Activated T-cell treated with anti-CD3 and anti-CD28 coated beads for 1 hour (primary cell): ENCODE measurements around the gene ZNF532.
"Not testable (repeated sequence)": the region's sequence is repeated elsewhere in the genome, so short reads cannot be mapped to it uniquely, and the experiment has no call there.

Experiments used
- DNase-seq: peaks from one replicate; pipeline ENCODE4 v3.0.0-alpha.2; 2020; ENCODE audit warnings: low read depth

ZNF532 gene, protein sequence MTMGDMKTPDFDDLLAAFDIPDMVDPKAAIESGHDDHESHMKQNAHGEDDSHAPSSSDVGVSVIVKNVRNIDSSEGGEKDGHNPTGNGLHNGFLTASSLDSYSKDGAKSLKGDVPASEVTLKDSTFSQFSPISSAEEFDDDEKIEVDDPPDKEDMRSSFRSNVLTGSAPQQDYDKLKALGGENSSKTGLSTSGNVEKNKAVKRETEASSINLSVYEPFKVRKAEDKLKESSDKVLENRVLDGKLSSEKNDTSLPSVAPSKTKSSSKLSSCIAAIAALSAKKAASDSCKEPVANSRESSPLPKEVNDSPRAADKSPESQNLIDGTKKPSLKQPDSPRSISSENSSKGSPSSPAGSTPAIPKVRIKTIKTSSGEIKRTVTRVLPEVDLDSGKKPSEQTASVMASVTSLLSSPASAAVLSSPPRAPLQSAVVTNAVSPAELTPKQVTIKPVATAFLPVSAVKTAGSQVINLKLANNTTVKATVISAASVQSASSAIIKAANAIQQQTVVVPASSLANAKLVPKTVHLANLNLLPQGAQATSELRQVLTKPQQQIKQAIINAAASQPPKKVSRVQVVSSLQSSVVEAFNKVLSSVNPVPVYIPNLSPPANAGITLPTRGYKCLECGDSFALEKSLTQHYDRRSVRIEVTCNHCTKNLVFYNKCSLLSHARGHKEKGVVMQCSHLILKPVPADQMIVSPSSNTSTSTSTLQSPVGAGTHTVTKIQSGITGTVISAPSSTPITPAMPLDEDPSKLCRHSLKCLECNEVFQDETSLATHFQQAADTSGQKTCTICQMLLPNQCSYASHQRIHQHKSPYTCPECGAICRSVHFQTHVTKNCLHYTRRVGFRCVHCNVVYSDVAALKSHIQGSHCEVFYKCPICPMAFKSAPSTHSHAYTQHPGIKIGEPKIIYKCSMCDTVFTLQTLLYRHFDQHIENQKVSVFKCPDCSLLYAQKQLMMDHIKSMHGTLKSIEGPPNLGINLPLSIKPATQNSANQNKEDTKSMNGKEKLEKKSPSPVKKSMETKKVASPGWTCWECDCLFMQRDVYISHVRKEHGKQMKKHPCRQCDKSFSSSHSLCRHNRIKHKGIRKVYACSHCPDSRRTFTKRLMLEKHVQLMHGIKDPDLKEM (N-terminal part only)

DNA sequence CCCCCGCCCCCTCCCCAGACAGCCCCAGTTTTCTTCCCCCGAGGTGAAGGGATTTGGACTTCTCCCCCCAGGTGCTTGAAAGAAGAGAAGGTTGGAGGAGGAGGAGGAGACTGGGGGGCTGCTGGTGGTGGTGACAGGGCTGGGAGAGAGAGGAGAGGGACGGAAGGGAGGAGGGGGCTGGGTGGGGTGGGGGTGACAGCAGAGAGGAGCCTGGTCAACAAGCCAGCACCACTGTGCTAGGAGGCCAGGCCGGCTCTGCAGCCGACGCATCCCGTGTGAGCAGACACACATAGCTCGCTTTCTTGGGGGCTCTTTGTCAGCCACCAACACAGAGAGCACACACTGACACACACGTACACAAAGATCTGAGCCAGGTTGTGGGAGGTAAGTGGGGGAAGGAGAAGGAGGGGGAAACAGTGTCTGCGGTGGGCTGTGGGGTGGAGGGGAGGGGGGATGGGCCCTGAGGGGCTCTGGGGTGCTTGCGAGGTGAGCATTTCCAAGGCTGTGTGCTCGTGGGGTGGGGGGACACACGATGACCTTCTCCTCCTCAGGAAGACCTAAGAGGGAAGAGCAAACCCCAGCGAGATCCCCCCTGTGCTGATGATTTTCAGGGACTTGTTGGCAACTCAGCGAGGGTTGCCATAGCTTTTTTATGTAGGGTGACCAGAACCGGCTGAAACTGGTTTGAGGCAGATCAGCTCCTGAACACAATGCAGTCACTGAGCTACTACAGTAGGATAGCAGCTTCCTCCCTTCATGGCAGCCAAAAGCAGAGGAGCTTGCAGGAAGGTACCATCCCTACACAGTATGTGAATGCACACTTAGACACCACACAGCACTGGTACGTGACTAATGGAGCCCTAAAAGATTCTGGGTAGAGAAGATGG lies at the start of gene ZNF532:
Gene ZNF532, plus strand, starts transcription at position 732 of the 887 bp plus-strand sequence. CDS start 53,411 bp downstream, outside the sequence.
- DNase-seq = no peak

- DNase-seq = no peak
Measured at GRCh38 chr18:58819051-58819450, 45.6 kb upstream of the ZNF532 start.

DNA sequence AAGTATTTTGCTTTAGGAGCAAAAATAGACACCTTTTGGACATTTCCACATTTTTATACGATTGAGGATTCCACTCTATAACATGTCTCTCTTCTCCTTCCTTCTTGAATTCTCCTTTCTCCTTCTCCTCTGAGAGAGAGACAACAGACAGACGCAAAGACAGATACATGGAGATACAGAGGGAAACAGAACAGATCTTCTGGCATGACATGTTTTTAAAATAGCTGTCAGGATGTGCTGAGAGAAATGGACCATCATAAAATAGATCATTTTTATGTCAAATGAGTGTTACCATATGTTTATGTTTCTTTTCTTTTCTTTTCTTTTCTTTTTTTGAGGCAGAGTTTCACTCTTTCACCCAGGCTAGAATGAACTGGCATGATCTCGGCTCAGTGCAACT lies 44.4 kb upstream of the ZNF532 start:
- DNase-seq = no peak

DNA sequence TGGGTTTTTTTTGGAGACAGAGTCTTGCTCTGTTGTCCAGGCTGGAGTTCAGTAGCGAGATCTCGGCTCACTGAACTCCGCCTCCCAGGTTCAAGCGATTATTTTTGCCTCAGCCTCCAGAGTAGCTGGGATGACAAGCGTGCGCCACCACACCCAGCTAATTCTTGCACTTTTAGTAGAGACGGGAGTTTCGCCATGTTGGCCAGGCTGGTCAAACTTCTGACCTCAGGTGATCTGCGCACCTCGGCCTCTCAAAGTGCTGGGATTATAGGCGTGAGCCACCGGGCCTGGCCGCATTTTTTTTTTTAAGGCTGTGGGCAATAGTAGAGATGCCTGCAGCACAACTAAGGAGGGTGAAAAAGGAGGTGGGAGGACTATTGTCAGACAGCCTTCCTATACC lies 41.7 kb upstream of the ZNF532 start:
- DNase-seq = no peak

- DNase-seq = no peak
Measured at GRCh38 chr18:58823412-58823811, 41.3 kb upstream of the ZNF532 start.

- DNase-seq = not testable (repeated sequence)
Measured at GRCh38 chr18:58826926-58827325, 37.8 kb upstream of the ZNF532 start.

DNA sequence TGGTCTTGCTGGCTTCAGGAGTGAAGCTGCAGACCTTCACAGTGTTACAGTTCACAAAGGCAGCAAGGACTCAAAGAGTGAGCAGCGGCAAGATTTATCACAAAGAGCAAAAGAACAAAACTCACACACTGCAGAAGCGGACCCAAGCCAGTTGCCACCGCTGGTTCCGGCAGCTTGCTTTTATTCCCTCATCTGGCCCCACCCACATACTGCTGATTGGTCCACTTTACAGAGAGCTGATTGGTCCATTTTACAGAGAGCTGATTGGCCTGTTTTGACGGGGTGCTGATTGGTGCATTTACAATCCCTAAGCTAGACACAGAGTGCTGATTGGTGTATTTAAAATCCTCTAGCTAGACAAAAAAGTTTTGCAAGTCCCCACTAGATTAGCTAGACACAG lies 37.2 kb upstream of the ZNF532 start:
- DNase-seq = no peak

- DNase-seq = no peak
Measured at GRCh38 chr18:58827886-58828285, 36.8 kb upstream of the ZNF532 start.

DNA sequence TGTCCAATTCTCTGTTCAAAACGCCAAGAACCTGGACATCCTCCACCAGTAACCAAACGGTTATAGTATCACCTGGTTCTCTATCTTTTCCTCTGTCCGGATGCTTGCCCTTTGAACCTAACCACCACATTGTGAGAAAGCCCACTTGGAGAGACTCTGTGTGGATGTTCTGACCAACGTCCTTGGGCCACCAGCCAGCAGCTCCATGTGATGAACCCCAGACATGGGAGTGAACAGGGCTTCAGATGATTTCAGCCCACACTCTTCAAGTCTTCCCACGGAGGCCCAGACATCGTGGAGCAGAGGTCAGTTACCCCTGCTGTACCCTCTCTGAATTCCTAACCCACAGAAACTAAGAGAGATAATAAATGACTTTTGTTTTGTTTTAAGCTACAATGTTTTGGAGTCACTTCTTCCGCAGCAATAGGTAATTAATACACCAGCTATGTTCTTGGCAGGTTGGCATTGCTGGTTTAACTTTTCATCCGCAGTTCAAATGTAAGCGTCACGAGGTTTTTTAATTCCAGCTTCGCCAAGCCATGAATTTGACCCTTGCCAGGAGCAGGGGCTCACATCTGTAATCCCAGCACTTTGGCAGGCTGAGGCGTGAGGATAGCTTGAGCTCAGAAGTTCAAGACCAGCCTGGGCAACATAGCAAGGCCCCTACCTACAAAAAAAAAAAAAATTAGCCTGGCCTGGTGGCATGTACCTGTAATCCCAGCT lies 36.1 kb upstream of the ZNF532 start:
- DNase-seq = no peak

DNA sequence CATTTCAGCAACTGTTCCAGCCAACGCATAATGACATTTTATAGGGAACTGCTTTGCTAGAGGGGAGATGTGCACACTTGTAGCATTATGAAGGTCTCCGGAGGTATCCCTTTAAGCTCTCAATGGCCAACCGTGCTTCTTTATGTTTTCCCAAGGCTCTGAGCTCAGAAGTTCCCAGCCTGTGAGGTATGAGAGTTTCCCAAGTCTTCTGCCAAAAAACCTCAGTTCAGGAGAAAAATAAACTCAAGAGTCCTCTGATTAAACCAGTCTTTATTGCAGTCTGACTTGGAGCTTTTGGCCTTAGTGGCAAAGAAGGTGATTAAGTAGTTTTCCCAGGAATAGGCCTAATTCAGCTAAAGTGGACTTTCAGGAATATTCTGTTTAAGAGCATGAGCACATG lies 35.4 kb upstream of the ZNF532 start:
- no peak for DNase-seq

DNA sequence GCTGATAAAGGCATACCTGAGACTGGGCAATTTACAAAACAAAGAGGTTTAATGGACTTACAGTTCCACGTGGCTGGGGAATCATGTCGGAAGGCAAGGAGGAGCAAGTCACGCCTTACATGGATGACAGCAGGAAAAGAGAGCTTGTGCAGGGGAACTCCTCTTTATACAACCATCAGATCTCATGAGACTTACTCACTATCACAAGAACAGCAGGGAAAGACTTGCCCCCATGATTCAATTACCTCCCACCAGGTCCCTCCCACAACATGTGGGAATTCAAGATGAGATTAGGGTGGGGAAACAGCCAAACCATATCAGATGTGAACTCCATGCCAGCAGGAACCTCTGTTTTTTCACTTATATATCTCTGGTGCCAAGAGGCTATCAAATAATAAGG lies 34.8 kb upstream of the ZNF532 start:
- DNase-seq = not testable (repeated sequence)

DNA sequence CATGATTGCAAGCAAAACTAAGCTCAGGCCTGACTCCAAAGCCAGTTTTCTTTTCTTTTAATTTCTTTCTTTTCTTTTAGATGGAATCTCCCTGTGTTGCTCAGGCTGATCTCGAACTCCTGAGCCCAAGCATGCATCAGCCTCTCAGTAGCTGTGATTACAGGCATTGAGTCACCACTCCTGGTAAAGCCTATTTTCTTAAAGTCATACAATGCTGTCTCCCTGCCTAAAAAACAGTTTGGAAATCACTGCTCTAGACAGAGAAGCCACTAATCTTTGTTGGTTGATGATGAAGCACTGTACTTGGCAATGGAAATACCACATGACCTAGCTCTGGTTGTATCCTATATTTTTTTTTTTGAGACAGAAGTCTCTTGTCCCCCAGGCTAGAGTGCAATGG lies 33.1 kb upstream of the ZNF532 start:
- DNase-seq = no peak

DNA sequence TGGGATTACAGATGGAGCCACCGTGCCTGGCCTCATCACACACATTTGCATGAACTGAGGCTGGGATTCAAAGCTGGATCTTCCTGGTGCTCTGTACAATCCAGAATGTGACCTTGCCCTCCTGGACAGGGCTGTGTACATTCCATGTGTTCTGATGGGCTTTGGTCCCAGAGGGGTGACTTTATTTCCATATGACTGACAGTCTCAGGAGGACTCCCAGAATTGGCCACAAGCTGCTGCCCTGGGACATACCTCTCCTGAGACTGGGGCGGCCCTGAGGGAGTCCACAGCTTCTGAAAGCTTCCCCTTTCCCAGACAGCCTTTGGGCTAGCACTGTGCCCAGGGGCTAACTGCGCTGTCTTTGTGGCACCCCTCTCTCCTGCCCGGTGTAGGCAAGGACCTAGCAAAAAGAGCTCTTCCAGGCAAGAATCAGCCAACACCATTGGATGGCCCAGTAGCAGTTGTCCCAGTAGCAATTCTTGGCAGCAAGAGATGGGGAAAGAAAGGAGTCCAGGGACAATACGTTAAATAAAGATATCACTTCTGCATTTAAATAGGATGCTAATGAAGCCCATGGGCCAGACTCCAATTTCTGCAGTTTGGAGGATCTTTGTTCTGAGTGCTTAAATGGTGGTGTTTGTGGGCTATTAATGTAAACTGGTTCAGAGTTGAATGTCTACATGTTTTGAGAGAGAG lies 26.4 kb upstream of the ZNF532 start:
- DNase-seq = no peak

DNA sequence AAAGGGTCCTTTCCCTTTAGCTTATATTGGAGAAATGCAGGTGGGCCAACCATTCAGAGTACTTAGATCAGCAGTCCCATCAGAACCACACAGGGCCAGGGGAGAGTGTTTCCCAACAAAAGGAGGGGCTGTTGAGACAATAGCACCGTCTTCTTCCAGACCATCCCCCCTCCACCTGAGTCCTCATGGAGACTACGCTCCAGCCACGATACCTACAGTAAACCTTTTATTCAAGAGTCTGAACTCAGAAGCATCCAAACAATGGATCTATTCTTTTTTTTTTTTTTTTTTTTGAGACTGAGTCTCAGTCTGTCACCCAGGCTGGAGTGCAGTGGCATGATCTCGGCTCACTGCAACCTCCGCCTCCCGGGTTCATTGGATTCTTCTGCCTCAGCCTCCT lies 25.7 kb upstream of the ZNF532 start:
- DNase-seq = no peak

GRCh38 chr18:58842978-58843687 lies 21.5 kb upstream of the ZNF532 start:
- no peak for DNase-seq

DNA sequence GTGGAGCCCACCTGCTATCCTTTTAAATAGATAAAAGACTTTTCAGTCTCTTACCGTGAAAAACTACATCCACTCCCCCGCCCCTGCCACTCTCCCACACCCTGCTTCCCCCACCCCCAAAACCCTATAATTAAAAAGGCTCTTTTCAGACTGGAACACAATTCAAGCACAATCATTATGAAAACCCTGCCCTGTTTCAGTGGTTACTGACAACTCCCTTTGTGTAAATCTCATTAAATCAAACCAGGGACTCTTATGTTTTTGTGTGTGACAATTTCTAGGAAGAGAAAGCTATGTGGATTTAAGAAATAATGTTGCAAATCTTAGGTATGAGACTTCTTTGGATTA lies 21.0 kb upstream of the ZNF532 start:
- no peak for DNase-seq

DNA sequence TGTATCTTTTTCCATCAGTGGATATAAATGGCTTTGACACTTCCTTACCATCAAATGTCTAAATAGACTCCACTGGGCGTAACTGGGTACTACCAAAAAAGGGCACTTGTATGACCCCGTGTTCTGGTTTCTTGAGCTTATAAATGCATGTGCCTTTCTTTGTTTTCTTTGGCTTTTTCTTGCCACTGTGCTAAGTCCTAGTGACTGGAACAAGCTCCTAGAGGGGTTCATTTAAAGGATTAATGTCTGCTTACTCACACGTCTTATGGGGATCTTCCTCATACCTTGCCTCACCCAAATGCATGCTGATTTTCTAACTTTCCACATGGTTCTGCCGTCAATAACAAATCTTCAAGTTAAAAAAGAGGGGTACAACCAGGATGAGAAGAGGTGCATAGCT lies 19.8 kb upstream of the ZNF532 start:
- DNase-seq = no peak

DNA sequence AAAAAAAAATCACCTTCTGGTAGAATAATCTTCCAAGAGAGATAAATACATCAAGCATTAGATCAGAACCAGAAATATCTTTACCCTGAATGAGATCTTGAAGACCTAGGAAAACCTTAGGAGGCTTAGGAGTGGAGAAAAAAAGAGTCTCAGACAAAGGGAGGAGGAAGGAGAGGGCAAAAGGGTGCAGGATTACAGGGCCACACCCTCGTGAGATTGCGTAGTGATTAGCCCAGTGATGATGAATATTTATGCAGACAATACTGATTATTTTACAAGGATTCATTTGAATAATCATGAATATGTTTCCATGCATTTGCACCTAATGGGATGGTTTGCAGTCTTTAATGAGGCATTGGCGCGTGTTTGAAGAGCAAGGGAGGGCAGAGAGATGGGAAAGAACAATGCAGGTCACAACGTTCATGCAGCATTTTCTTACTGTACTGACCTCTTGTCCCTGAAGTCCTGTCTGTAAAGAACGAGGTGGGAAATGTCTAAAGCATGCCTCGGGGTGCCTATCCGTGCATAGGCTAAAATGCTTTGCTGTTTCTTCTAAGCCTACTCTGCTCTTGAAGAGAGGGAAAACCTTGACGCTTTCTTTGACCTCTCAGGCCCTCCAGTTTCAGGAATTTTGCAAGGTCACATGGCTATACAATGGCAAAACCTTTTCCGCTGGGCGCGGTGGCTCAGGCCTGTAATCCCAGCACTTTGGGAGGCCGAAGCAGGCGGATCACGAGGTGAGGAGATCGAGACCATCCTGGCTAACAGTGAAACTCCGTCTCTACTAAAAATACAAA lies 18.6 kb upstream of the ZNF532 start:
- no peak for DNase-seq
